Fibroblast of skin of scalp (primary cell): ENCODE measurements around the gene MMP23B.
"Not testable (repeated sequence)": the region's sequence is repeated elsewhere in the genome, so short reads cannot be mapped to it uniquely, and the experiment has no call there.

Source experiments
- DNase-seq: peaks from one replicate; pipeline ENCODE4 v3.0.0-alpha.2; 2013

Gene MMP23B

DNA sequence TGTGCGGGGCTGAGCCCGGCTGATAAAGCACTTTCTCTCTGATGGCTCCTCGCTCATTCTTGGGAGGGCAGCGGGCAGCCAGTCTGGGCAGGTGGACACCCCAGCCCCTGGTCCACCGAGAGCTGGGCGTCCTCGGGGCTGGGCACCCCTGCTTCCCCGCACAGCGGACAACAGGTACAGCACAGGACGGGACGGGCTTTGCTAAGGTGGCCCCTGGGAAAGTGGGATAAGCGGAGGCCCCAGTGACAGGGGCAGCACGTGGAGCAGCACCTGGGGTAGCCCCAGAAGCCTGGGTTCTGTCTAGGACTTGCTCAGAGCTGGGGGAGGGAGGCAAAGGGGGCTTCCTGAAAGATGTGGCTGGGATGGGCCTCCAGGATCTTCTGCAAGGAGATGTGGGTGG is 2.6 kb downstream of the MMP23B start:
- DNase-seq = not testable (repeated sequence)

- not testable (repeated sequence) for DNase-seq
These were observed 4.9 kb downstream of the MMP23B start for GRCh38 chr1:1636621-1637478.

GRCh38 chr1:1637479-1637875 is 5.5 kb downstream of the MMP23B start:
- DNase-seq = not testable (repeated sequence)

- DNase-seq = not testable (repeated sequence)
These were observed 6.6 kb downstream of the MMP23B start for GRCh38 chr1:1638528-1638927.

GRCh38 chr1:1639368-1639767 is 7.4 kb downstream of the MMP23B start:
- not testable (repeated sequence) for DNase-seq

DNA sequence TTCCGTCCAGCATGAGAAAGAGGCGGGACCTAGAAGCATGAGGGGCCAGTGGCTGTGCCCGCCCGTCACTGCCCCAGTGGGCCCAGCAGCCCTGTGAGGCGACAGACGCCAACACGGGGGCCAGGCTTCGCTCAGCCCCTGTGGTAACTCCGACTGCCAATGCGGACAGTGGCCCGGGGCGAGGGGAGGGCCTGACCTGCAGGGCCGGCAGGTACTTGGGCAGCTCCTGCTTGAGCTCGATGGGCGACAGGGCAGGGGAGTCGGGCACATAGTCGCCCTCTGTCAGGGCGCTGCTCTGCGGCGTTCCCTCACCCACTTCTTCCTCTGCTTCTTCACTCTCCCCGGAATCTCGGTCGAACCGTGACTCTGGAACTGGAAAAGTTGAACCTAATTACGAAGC is 8.1 kb downstream of the MMP23B start:
- DNase-seq = not testable (repeated sequence)

GRCh38 chr1:1640711-1641461 is 8.9 kb downstream of the MMP23B start:
- not testable (repeated sequence) for DNase-seq

DNA sequence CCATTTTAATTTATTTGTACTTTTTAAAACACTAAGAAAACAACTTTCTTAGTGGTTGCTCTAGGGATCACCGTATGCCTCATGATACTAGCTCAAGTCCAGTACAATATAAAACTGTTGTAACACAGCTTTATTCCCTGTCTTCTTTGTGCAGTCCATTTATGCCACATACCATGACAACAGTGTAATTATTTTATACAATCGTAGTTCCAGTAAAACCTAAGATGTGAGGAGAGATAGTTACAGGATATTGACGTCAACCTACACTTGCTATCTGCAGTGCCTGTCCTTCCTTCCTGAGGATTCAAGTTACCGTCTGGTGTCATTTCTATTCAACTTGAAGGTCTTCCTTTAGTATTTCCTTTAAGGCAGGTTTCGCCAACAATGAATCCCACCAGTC is 14.4 kb downstream of the MMP23B start:
- DNase-seq = not testable (repeated sequence)

DNA sequence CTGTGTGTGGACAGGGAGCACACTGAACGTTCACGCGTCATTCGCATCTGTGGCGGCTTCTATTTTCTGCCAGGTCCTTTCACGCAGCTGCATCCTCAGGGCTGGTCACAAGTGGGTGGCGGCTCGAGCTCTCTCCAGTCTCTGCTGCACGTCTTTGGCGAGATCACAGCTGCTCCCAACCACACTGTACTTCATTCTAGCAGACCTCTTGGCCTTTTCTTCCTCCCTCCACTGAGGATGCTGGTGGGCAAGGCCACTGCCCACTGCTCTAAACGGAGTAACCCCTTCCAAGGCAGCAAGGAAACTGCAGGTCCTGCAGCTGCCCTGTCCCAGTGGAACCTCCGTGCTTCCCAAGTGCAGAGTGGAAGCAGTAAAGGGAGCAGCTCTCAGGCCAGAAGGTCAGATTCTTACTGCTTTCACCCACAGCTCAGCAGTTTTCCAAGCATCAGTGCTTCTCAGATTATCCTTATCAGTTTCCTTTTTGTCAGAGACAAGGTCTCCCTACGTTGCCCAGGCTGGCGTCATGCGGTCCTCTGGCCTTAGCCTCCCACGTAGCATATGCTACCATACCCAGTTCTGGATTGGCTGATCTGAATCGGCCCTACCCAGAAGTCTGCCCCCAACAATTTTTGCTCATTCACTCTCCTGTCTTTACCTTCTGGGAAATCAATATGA is 15.7 kb downstream of the MMP23B start:
- not testable (repeated sequence) for DNase-seq

- DNase-seq = not testable (repeated sequence)
These were observed 16.3 kb downstream of the MMP23B start for GRCh38 chr1:1648265-1648664.

DNA sequence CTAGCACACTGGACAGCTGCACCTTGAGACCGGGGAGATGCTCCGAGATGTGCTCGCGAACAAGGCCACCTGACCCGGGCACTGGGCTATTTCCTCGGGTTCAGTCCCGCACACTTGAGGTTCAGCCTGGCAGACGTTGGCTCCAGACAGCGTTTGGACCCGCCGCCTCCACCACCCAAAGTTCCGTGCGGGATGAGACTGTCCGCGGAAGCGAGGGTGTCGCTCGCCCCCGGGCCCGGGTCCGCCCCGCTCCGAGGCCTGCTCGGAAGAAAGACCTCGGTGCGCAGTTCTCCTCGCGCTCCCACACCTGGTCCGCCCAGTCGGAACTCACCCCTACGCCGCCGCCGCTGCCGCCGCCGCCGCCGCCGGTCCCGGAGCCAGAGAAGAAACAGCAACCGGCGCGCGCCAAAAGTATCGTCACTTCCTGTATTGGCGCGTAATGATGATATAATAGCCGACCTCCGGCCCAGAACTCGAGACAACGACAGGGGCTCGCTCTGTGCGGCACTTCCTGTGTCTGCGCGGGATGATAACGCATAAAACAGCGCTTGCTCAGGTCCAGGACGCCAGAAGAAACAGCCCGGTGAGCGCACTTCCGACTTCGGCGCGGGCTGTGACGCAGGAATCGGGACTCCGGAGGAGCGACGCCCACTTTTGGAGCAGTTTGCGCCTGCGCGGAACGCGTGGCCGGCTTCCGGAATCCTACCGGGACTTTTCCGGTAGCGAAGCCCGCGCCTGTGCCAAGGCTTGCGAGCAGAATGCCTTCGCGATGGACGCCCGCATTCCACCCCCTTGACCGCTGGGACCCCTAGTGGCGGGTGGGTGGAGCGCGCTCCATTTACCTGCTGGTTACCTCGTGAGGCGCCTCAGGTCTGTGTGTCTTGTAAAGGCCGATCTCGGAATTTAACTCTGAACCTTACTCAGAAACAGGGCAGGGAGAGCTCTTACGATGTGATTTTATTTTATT is 26.9 kb downstream of the MMP23B start, which contains the start of gene CDK11B:
CDK11B (minus strand) TSS at position 422 of the 967 bp plus-strand sequence. CDS start 1,519 bp downstream, outside the sequence.
- DNase-seq = peak; percentile 98

GRCh38 chr1:1662392-1662791 is 30.4 kb downstream of the MMP23B start:
- peak; percentile 35 for DNase-seq

GRCh38 chr1:1662830-1663560 is 31.0 kb downstream of the MMP23B start:
- DNase-seq = not testable (repeated sequence)

GRCh38 chr1:1664318-1664717 is 32.3 kb downstream of the MMP23B start:
- not testable (repeated sequence) for DNase-seq

DNA sequence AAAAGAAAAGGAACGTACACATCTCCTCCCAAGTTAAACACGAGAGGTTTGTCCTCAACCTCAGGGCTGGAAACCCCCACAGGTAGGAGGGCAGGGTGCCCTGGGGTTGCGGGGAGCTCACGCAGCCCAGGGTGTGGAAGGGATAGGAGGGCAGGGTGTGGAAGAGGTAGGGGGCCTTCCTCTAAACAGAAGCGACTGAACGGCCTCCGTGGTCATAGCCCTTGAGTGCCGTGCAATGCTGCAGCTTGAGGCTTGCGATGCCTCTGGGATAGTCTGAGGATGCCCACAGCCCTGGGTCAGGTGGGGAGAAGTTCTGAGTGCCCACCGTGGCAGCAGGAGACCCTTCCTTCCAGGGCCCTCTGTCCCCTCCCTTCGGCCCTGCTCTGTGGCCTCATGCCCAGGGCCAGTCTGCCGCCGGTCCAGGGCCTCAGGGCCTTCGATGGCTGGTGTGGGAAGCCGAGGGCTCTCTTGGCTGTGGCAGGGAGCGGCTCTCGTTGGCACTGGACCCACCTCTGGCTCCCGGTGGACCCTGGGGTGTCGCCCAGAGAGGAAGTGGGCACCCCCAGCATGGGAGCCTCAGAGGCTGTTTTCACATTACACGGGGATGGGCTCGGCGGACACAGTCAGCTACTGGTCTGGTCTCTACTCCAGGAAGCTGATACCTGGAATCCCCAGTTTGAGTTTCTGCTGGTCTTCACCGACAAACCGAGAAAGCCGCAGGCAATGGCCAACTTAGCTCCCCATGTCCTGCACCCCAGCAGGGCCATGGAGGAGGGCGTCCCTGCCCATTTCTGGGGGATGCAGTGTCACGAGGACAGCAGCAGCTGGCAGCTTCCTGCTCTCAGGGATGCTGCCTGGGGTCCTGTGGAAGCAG is 33.2 kb downstream of the MMP23B start:
- DNase-seq = no peak

GRCh38 chr1:1665815-1666251 is 33.9 kb downstream of the MMP23B start:
- no peak for DNase-seq

GRCh38 chr1:1666526-1666925 is 34.6 kb downstream of the MMP23B start:
- DNase-seq = no peak

GRCh38 chr1:1669468-1670440 is 37.8 kb downstream of the MMP23B start:
- no peak for DNase-seq

DNA sequence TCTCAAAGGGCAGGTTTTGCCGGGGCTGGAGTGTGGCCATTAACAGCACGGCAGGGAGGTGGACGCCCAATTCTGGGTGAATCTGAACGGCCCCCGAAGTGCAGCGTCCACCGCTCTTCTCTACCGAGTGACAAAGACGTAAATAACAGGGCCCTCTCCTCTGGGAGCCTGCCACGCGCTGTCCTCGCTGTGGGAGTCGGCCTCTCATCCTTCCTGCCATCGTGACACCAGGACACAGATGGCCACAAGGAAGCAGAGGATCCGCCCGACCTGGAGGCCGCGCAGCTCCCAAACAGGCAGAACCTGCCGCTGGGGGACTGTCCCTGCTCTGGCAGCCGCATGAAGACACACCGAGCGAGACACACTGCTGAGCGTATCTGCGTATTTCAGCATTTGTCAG is 38.9 kb downstream of the MMP23B start:
- no peak for DNase-seq
